ACC112 (cell line): ENCODE data around the gene TMEM106C.

Source experiments
- H2AFZ ChIP-seq: fragments of 200-600 bp; sonication (generic); one replicate; pipeline ENCODE4 v1.6.0; 2017; ENCODE audit warnings: antibody characterized with exemption, low read length; ENCODE audit not compliant: unreplicated experiment
- H3K27ac ChIP-seq: fragments of 200-600 bp; sonication (generic); 2 replicates; pipeline ENCODE4 v1.5.1; 2014; ENCODE audit warnings: low read depth, mild to moderate bottlenecking, antibody characterized with exemption, low read length, moderate library complexity
- H3K27me3 ChIP-seq: fragments of 200-600 bp; sonication (generic); 2 replicates; pipeline ENCODE4 v1.6.1; 2014; ENCODE audit warnings: mild to moderate bottlenecking, antibody characterized with exemption, low read length, moderate library complexity, mixed read lengths; ENCODE audit not compliant: insufficient read depth
- H3K36me3 ChIP-seq: fragments of 200-600 bp; sonication (generic); 2 replicates; pipeline ENCODE4 v1.6.1; 2016; ENCODE audit warnings: mild to moderate bottlenecking, antibody characterized with exemption, low read length, moderate library complexity, mixed read lengths; ENCODE audit not compliant: insufficient read depth
- H3K4me1 ChIP-seq: fragments of 200-600 bp; sonication (generic); one replicate; pipeline ENCODE4 v1.6.1; 2016; ENCODE audit warnings: low read length, mixed read lengths; ENCODE audit not compliant: insufficient read depth, unreplicated experiment, control insufficient read depth
- H3K4me3 ChIP-seq: fragments of 200-600 bp; sonication (generic); 2 replicates; pipeline ENCODE4 v1.5.1; 2014; ENCODE audit warnings: mild to moderate bottlenecking, low read depth, low read length
- H3K79me2 ChIP-seq: fragments of 200-600 bp; sonication (generic); one replicate; pipeline ENCODE4 v1.6.0; 2016; ENCODE audit warnings: low read length; ENCODE audit not compliant: control insufficient read depth, unreplicated experiment, insufficient read depth

The TMEM106C gene

DNA sequence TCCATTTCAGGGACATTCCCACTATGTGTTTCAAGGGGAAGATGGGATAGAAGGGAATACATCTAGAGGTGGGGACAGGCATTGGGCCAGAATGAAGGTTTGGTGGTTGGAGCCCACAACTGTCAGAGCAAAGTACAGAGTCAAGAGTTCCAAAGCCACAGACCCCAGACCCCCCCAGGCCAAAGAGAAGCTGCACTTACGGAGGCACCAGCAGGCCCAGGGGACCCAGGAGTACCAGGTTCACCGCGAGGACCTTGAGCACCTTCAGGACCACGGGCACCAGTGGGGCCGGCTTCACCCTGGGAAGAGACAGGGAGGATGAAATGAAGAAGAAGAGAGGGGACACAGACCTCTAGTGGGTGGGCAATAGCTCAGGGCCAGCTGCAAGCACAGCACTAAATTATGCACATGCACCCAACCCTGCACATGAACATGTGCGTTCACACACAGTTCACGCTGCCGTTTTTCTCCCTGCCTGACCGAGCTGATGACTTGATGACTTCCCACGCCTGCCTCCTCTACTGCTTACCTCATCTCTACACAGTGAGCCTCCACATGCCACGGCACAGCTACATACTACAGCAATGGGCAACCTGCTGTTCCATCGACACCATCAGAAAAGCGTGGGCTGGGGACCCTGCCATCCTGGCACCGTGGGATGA is 24.1 kb downstream of the TMEM106C start:
- Histone ChIP-seq H3K27ac (no peak overlapping the region), H3K36me3 (no peaks in the 10 kb centered on the region), H3K79me2 (no peaks in the 10 kb centered on the region), H2AFZ (no peak overlapping the region), H3K4me3 (no peak overlapping the region), H3K4me1 (no peaks in the 10 kb centered on the region), H3K27me3 (peaks cover 12% of the 10 kb centered on the region)

DNA sequence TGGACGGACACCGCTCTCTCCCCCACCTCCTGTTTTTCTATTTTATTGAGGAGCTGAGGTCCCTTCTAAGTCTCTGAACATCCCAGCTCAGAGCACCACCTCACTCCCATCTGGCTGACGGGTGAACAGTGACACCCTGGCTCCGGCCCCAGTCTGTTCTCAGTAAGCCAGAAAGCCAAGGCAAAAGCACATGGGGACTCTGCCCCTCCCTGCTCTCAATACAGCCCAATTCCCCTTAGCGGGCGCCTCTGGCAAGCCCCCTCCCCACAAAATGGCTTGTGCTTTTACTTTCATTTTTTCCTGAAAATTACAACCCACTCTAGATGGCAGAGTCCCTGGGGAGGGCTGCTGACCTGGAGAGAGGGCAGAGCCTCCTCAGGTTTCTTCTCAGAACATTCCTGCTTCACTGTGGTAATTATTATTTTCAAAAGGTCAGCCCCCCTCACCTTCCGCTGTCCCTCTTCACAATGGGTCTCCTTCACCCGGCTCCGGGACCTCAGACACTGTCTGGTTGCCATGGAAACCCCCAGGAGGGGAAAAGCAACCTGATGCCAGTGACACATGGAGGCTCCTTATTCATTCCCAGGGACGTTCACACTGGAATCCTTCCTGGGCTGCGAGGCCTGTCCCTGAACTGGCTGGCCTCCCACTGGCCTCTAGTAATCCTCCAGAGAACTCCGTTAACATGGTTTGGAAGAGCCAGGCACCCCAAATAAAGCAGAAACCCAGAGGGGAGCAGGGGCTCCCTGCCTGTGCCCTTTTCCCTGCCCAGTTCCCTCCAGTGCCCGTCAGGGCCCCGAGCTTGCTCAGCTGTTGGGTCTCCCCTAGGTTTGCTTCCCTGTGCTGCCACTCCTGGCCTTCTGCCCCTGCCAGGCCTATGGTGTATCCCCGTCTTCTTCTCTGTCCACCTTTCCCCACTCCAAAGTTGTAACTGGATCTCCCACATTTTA is 25.0 kb downstream of the TMEM106C start:
- Histone ChIP-seq H2AFZ (no peak overlapping the region), H3K4me3 (no peak overlapping the region), H3K79me2 (no peaks in the 10 kb centered on the region), H3K27me3 (peaks cover 20% of the 10 kb centered on the region), H3K27ac (no peak overlapping the region), H3K4me1 (no peaks in the 10 kb centered on the region), H3K36me3 (no peaks in the 10 kb centered on the region)

DNA sequence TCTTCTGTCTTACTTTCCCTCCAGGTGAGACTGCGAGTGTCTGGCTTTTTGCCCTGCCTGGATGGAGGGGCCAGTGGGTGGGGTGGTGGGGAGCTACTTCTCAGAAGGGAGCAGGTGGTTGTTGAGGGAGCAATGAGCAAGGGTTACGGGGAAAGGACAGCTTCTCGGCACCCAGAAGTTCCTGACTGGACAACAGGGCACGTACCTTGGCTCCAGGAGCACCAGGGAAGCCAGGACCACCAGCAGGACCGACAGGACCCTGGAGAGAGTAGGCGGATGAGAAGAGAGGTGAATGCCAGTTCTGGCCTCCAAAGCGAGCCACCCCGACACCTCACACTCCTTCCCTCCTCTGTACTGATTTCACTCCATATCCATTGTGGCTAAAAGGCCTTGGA is 25.6 kb downstream of the TMEM106C start:
- Histone ChIP-seq H3K27ac (no peak overlapping the region), H3K4me1 (no peaks in the 10 kb centered on the region), H3K27me3 (peaks cover 27% of the 10 kb centered on the region), H3K79me2 (no peaks in the 10 kb centered on the region), H2AFZ (no peak overlapping the region), H3K4me3 (no peak overlapping the region), H3K36me3 (no peaks in the 10 kb centered on the region)

DNA sequence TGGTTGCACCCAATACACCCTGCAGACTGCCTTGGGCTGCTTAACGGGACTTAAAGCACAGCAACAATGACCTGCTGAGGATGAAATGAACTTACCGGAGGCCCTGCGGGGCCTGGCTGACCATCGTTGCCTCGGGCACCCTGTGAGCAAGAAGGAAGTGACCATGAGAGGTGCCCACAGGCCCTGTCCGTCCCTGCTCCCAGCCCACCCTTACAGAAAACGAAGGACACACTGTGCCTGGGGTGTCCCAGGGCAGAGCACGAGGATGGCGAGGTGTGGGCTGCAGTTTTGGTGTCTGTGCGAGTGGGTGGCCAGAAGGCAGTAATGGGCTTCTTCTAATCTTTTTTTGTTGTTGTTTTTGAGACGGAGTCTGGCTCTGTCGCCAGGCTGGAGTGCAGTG is 26.3 kb downstream of the TMEM106C start:
- Histone ChIP-seq H3K36me3 (no peaks in the 10 kb centered on the region), H2AFZ (no peak overlapping the region), H3K4me1 (no peaks in the 10 kb centered on the region), H3K27ac (no peak overlapping the region), H3K79me2 (no peaks in the 10 kb centered on the region), H3K27me3 (peaks cover 33% of the 10 kb centered on the region), H3K4me3 (no peak overlapping the region)

DNA sequence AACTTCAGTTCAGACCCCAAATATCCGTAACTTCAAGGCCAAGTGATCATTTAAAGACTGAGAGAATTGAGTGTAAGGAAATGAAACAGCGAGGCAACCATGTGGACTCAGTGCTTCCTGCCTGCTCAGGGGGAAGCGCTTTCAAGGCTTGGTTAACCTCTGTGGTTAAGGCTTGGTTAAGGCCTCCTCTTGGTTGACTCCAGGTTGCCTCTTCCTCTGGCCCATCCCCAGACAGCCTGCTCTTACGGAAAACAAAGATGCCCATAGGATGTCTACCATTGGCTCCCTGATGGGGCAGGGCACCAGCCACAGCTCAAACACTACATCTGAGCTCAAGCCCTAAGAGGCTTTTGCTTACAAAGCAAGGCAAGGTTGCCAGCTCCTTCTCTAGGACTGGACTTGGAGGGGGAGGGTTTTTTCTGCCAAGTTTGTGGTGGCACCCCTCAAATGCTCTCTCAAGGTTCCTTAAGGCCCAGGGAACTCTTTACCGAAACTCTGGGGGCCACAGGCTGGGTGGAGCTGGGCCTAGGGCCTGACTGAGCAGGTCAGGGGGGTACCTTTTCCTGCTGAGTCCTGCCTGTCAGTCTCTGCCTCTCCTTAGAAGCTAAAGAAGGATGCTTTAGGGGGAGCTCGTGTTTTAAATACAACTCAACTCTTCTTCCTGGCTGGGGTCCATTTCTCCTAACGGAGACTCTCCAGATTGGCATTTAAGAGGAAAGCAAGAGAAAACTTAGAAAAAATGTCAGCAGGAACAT is 27.1 kb downstream of the TMEM106C start:
- Histone ChIP-seq H3K27ac (no peak overlapping the region), H3K4me1 (no peaks in the 10 kb centered on the region), H3K36me3 (no peaks in the 10 kb centered on the region), H3K4me3 (no peak overlapping the region), H2AFZ (no peak overlapping the region), H3K27me3 (peaks cover 42% of the 10 kb centered on the region), H3K79me2 (no peaks in the 10 kb centered on the region)

DNA sequence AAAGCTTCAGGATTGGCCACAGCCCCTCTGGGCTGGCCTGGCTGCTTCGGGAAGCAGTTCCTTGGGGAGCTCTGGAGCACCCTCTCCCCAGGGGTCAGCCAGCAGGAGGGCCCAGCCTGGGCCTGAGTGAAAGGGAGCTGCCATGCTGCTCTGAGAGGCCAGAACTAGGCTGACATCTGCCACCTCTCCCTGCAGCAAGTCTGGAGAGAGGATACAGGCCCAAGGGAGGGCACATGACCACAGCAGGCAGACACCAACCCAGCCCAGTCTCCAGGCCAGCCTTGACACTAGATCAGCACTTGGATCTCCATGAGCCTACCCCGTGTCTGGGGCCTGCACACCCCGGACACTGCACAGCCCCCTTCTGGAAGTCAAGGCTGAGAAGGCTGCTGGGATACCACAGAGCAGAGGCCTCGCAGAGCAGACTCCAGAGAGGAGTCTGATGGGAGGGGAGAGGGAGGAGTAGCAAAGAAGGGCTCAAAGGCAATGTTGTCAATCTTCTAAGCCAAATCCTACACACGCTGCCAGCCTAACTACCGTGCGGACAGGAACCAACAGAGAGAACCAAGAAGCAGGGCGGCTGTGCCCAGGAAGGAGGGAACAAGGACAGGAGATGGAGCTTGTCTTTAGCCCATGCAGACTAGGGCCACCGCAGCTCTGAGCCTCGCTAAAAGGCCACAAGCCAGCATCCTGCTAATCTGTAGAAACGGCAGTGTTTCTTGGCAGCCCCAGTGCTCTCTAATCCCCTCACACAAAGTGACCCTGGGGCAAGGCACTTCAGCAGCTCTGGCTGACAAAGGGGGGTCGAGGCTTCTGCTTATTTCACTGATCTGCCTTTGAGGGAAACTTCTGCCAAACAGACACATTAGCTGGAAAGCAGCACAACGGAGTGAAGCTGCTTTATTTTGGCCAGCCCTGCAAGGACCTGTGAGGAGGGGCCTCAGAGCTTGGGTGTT is 28.0 kb downstream of the TMEM106C start:
- no peaks in the 10 kb centered on the region for H3K79me2 ChIP-seq
- H3K27me3 ChIP-seq = peaks cover 50% of the 10 kb centered on the region
- no peaks in the 10 kb centered on the region for H3K36me3 ChIP-seq
- H2AFZ ChIP-seq = no peak overlapping the region
- H3K27ac ChIP-seq = no peak overlapping the region
- H3K4me3 ChIP-seq = no peak overlapping the region
- H3K4me1 ChIP-seq = no peaks in the 10 kb centered on the region

DNA sequence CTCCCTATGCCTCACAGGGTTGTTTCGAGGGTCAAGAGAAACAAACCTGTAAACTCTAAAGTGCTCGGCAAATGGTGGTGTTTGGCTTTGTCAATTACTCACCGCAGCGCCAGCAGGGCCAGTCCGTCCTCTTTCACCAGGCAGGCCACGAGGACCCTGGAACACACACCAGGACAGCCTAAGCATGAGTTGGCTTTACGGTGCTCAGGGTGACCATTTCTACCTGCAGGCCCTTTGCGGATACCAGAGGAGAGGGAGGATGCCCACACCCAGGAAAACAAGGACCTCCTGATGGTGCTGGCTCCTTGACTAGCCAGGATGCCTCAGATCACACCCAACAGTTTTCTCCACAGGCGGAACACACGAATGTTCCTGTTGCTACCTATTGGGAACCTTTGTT is 29.4 kb downstream of the TMEM106C start:
- H3K27ac ChIP-seq = no peak overlapping the region
- H3K36me3 ChIP-seq = no peaks in the 10 kb centered on the region
- no peaks in the 10 kb centered on the region for H3K4me1 ChIP-seq
- no peak overlapping the region for H3K4me3 ChIP-seq
- no peaks in the 10 kb centered on the region for H3K79me2 ChIP-seq
- H3K27me3 ChIP-seq = peaks cover 64% of the 10 kb centered on the region
- no peak overlapping the region for H2AFZ ChIP-seq

DNA sequence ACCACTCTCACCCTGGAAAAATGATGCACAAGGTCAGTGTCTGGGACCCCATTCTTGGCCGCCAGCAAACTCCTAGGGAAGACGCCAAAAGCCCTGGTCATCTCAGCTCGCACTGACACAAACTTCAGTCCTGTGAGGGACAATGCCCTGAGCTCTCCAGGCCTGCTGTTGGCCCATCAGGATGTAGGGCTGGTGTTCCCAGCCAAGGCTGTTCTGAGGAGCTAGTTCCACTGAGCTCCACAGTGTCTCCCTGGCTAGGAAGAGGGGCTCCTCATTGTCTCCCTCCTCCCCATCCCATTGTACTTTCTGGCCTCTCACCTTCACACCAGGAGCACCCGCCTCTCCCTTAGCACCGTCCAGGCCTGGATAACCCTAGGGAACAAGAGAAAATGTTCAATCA is 30.1 kb downstream of the TMEM106C start:
- no peak overlapping the region for H2AFZ ChIP-seq
- H3K27me3 ChIP-seq = peaks cover 71% of the 10 kb centered on the region
- no peak overlapping the region for H3K4me3 ChIP-seq
- no peak overlapping the region for H3K27ac ChIP-seq
- H3K36me3 ChIP-seq = no peaks in the 10 kb centered on the region
- no peaks in the 10 kb centered on the region for H3K4me1 ChIP-seq
- no peaks in the 10 kb centered on the region for H3K79me2 ChIP-seq

DNA sequence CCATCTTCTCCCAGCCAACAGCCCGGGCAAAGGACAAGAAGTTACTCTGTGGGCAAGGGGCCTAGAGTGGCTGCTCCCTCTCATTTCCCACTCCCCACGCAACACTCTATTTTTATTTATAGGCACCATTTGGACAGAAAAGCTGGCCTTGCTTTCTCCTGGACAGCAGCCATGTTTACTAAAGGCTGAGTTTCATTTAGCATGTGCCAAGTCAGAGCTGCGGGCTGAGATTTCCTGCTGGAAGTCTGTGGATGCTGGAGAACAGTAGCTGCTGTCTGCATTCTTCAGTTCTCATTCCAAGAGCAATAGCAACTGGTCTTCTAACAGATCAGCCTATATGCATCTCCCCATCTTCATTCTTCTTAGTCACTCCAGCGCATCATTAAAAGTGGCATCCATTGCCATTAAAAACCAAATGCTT is 32.6 kb downstream of the TMEM106C start:
- H3K27ac ChIP-seq = no peak overlapping the region
- H3K4me3 ChIP-seq = no peak overlapping the region
- peaks cover 96% of the 10 kb centered on the region for H3K27me3 ChIP-seq
- H2AFZ ChIP-seq = no peak overlapping the region
- H3K36me3 ChIP-seq = no peaks in the 10 kb centered on the region
- H3K79me2 ChIP-seq = no peaks in the 10 kb centered on the region
- no peaks in the 10 kb centered on the region for H3K4me1 ChIP-seq

DNA sequence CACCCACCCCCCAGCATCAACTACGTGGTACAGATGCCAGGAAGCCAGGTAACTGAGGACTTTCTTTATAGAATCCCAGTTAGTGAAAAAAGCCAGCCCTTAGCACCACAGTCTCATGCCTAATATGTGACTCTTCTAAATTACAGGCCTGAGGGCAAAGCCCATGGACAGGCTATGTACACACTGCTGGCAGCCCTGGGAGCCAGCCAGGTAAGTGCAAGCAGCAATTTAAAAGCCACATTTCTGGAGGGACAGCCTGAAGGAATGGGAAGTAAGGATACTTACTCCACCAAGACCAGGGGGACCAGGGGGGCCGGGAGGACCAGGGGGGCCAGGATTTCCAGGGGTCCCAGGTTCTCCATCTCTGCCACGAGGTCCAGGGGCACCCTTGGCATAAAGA is 33.9 kb downstream of the TMEM106C start:
- peaks cover 100% of the 10 kb centered on the region for H3K27me3 ChIP-seq
- no peaks in the 10 kb centered on the region for H3K36me3 ChIP-seq

More for the DNA sequence above, 33.9 kb downstream of the TMEM106C start:
- H3K27ac ChIP-seq = no peak overlapping the region
- H2AFZ ChIP-seq = no peak overlapping the region
- H3K79me2 ChIP-seq = no peaks in the 10 kb centered on the region
- no peak overlapping the region for H3K4me3 ChIP-seq
- H3K4me1 ChIP-seq = peaks cover 8% of the 10 kb centered on the region
